GM12878 (cell line): ENCODE results near the gene GPR152. TPM values are rescaled to one million over a fixed set of nuclear protein-coding genes. Genes with fewer than 3 reads are reported as not detected.

Experiments used
- ATAC-seq: fragments of 200-7000 bp; cut with Tn5 transposase; 3 replicates; pipeline ENCODE4 v1.9.1; 2020; ENCODE audit warnings: mild to moderate bottlenecking, moderate library complexity
- BruUV-seq: library from RNA; stranded (reverse); fragments of 400-500 nt; replicated peaks from 2 replicates; lab custom pipeline; 2021; lab: Mats Ljungman, UMichigan
- CTCF ChIA-PET: fragments of 300-600 bp; sonication (Branson Sonifier 250); formaldehyde crosslinking; extraction: SDS; loops from one replicate; lab custom pipeline; 2021; ENCODE audit warnings: inconsistent platforms; lab: Yijun Ruan, JAX
- POLR2A ChIA-PET: fragments of 350-600 bp; formaldehyde crosslinking; extraction: SDS; loops from one replicate; lab custom pipeline; 2021; ENCODE audit warnings: inconsistent platforms; lab: Charles Lee
- RAD21 ChIA-PET: fragments of 300-600 bp; sonication (Branson Sonifier 250); formaldehyde crosslinking; loops from one replicate; lab custom pipeline; 2023; ENCODE audit warnings: antibody characterized with exemption; ENCODE audit not compliant: unreplicated experiment; lab: Charles Lee
- SMC1A ChIA-PET: fragments of 300-600 bp; sonication (Branson Sonifier 250); formaldehyde crosslinking; loops from one replicate; lab custom pipeline; 2023; ENCODE audit not compliant: unreplicated experiment, uncharacterized antibody; lab: Charles Lee
- DNase-seq: peaks from one replicate; pipeline ENCODE4 v3.0.0-alpha.2; 2011; ENCODE audit warnings: low read depth, low spot score
- FAIRE-seq: peaks from 3 replicates; lab custom pipeline; 2011; peaks lifted over from hg19 to GRCh38; lab: Jason Lieb, UNC
- H2AFZ ChIP-seq: 2 replicates; pipeline ENCODE4 v1.6.0; 2011; ENCODE audit warnings: low read depth, low read length, control low read depth; ENCODE audit not compliant: control insufficient read depth
- H3K27ac ChIP-seq: 2 replicates; pipeline ENCODE4 v1.5.1; 2011; ENCODE audit warnings: control low read depth; ENCODE audit not compliant: control insufficient read depth, insufficient read depth
- H3K27me3 ChIP-seq, 2 experiments: replicated peaks in 1 of 2; 2 replicates each; pipeline versions ENCODE4 v1.6.0 to v1.6.1; 2011; ENCODE audit warnings: low read length in 1 of 2; ENCODE audit not compliant: control insufficient read depth in 2 of 2, insufficient read depth in 2 of 2
- H3K36me3 ChIP-seq, 2 experiments: 2 replicates each; pipeline ENCODE4 v1.5.1; 2011; ENCODE audit warnings: low read length in 1 of 2; ENCODE audit not compliant: control insufficient read depth in 2 of 2, insufficient read depth in 2 of 2
- H3K4me1 ChIP-seq: 2 replicates; pipeline ENCODE4 v1.6.1; 2011; ENCODE audit warnings: mild to moderate bottlenecking, low read length, moderate library complexity, mixed read lengths; ENCODE audit not compliant: control insufficient read depth, insufficient read depth
- H3K4me2 ChIP-seq: 2 replicates; pipeline ENCODE4 v1.6.0; 2011; ENCODE audit warnings: control low read depth; ENCODE audit not compliant: control insufficient read depth, insufficient read depth
- H3K4me3 ChIP-seq: fragments of 200-600 bp; sonication (generic); 2 replicates; pipeline ENCODE4 v1.5.1; 2016
- H3K79me2 ChIP-seq: 2 replicates; pipeline ENCODE4 v1.6.0; 2011; ENCODE audit warnings: low read length; ENCODE audit not compliant: control insufficient read depth, insufficient read depth
- H3K9ac ChIP-seq: 2 replicates; pipeline ENCODE4 v1.8.0; 2011; ENCODE audit warnings: low read length, control low read depth, mixed read lengths; ENCODE audit not compliant: control insufficient read depth, insufficient read depth
- H3K9me3 ChIP-seq: replicated peaks from 3 replicates; pipeline ENCODE4 v1.5.1; 2011; ENCODE audit warnings: mild to moderate bottlenecking, low read length; ENCODE audit not compliant: control insufficient read depth, insufficient read depth
- H4K20me1 ChIP-seq: 2 replicates; pipeline ENCODE4 v1.6.0; 2011; ENCODE audit not compliant: control insufficient read depth, insufficient read depth
- BHLHE40 ChIP-seq, 2 experiments: fragments of 450-650 bp in 1 of 2; IDR thresholded peaks; 2 replicates each; pipeline ENCODE4 v1.6.1; 2011 to 2017; ENCODE audit warnings: low read depth in 2 of 2, borderline replicate concordance in 1 of 2, improper control_type of control experiment in 1 of 2, low read length in 1 of 2, mild to moderate bottlenecking in 1 of 2
- HDGF ChIP-seq: fragments of 450-650 bp; IDR thresholded peaks from 2 replicates; pipeline ENCODE4 v1.6.1; 2016; ENCODE audit warnings: antibody characterized with exemption
- WGBS: methylation state at CpG from one replicate; pipeline ENCODE4 v1.1.6; 2016; ENCODE audit warnings: low lambda C conversion rate; ENCODE audit not compliant: insufficient replicate concordance, insufficient coverage; ENCODE audit errors: missing lambda C conversion rate; 5-methylcytosine and 5-hydroxymethylcytosine counted together
- in situ Hi-C: fragments of 300-500 bp; cut with MboI; formaldehyde crosslinking; loops from 9 replicates; pipeline ENCODE4 v1.14.3; 2018; ENCODE audit warnings: mixed read lengths
- intact Hi-C: fragments of 100-400 bp; cut with micrococcal nuclease; formaldehyde crosslinking; loops from one replicate; pipeline ENCODE4 v1.14.2; 2022; ENCODE audit not compliant: unreplicated experiment
- polyA plus RNA-seq, 11 experiments: library from polyadenylated mRNA; depleted of rRNA in 4 of 11; unstranded in 6 of 11; stranded (reverse) in 5 of 11; fragments of >200 nt; fragmentation: Nextera tagmentation in 4 of 11; fragmentation: Illumina TruSeq in 1 of 11; extraction: Ambion mirVana in 4 of 11; extraction: Trizol in 1 of 11; gene quantifications; 1 replicate in 1 of 11; 2 replicates in 10 of 11; pipeline versions ENCODE4 v1.2.1 to v1.2.3, GENCODE V29; 2011 to 2016; ENCODE audit warnings: inconsistent platforms in 2 of 11, missing spikeins in 2 of 11, low read depth in 1 of 11
- total RNA-seq, 4 experiments: library from RNA; depleted of rRNA in 3 of 4; stranded (reverse); fragments of >200 nt in 3 of 4; fragmentation: Illumina TruSeq in 1 of 4; extraction: Trizol in 1 of 4; gene quantifications; 2 replicates each; pipeline versions ENCODE4 v1.2.1 to v1.2.3, GENCODE V29; 2013 to 2021
- TF ChIP-seq, protein P1 (sequence below): IDR thresholded peaks from 2 replicates; pipeline ENCODE4 v1.6.1; 2011; ENCODE audit warnings: borderline replicate concordance, low read depth, mild to moderate bottlenecking, moderate library complexity, low read length; ENCODE audit not compliant: insufficient read depth, poor library complexity, severe bottlenecking

Gene GPR152
- total and polyA plus RNA-seq, 10 of the 15 experiments (the other 5 are each of a cell fraction or from before 2014, with no cell fraction given): not detected

DNA sequence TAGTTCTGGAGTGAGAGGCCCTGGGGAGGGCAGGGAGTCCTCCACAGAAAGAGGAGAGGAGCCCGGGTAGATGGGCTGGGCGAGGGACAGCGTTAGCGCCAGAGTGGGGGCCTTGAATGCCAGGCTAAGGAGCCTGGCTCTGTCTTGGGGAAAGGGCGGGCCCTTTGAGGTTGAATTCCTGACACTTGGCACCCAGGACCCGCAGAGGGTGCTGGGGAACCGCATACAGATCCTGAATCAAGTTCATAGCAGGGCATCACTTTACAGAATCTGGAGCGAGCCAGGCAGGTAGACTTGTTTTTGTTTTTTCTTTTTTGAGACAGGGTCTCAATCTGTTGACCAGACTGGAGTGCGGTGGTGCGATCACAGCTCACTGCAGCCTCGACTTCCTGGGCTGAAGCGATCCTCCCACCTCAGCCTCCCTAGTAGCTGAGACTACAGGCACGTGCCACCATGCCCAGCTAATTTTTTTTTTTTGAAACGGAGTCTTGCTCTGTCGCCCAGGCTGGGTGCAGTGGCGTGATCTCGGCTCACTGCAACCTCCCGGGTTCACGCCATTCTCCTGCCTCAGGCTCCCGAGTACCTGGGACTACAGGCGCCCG, 31.0 kb downstream of the GPR152 start:
- no peak for FAIRE-seq
- Histone ChIP-seq H3K9me3 (no peaks in the 10 kb centered on the region), H3K79me2 (no peaks in the 10 kb centered on the region), H3K36me3 (no peaks in the 10 kb centered on the region), H3K4me2 (peak overlapping the region; percentile 84), H4K20me1 (no peaks in the 10 kb centered on the region), H3K9ac (no peak overlapping the region), H3K27ac (no peak overlapping the region), H3K4me3 (peak overlapping the region; percentile 55; the same call in 1 of the 2 replicates)
- WGBS: 61% methylated on average over 17 of the region's 22 CpGs
- BruUV-seq: no TSS peak
- RAD21 ChIA-PET: interaction anchor here (1.2 to 2.4 kb wide), 4 partner anchors 16 to 68 kb away, joined by 3 to 8 read pairs (median 6); partner anchors contain the start of genes POLD4 and PPP1CA
- intact Hi-C loops: no loop called here
- TF ChIP-seq HDGF: 0 out of 2 replicates have a peak, but pooled peaks have one; percentile 13
- TF ChIP-seq, protein P1, sequence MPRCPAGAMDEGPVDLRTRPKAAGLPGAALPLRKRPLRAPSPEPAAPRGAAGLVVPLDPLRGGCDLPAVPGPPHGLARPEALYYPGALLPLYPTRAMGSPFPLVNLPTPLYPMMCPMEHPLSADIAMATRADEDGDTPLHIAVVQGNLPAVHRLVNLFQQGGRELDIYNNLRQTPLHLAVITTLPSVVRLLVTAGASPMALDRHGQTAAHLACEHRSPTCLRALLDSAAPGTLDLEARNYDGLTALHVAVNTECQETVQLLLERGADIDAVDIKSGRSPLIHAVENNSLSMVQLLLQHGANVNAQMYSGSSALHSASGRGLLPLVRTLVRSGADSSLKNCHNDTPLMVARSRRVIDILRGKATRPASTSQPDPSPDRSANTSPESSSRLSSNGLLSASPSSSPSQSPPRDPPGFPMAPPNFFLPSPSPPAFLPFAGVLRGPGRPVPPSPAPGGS: no peak
- TF ChIP-seq BHLHE40 (IDR thresholded peaks at IDR 0.05; ENCODE audit: borderline replicate concordance in 1 of 2, low read depth in 2 of 2, low read length in 1 of 2): 0 out of 4 replicates have a peak, but pooled peaks of 1 of the 2 experiments have one; percentile 9
- TF ChIP-seq, all 136 proteins: peak for 2
- CTCF ChIA-PET: no interaction called here
- Histone ChIP-seq H3K27me3 (no peaks in the 10 kb centered on the region; a peak in 1 of 4 replicates), H2AFZ (peak overlapping the region; percentile 59; the same call in 1 of the 2 replicates), H3K4me1 (peaks cover 2% of the 10 kb centered on the region; the same call in 1 of the 2 replicates)
- in situ Hi-C loops: no loop called here
- no peak for DNase-seq
- ATAC-seq: no peak
- POLR2A ChIA-PET: interaction anchor here (0.6 to 3.9 kb wide), 5 partner anchors 16 to 67 kb away, joined by 3 to 28 read pairs (median 13); partner anchors contain the start of genes PPP1CA, PTPRCAP and TBC1D10C
- SMC1A ChIA-PET: interaction anchor here (0.6 to 1.5 kb wide), 2 partner anchors 9 to 38 kb away, joined by 3 read pairs; no protein-coding TSS in a partner anchor
